ENCODE measurements around the gene LZTS3. TPM values are rescaled to one million over a fixed set of nuclear protein-coding genes. Genes with fewer than 3 reads are reported as not detected.

Gene LZTS3
- total and polyA plus RNA-seq, 10 of the 15 experiments (the other 5 are each of a cell fraction or from before 2014, with no cell fraction given): 0.03 to 0.90 (median 0.22) TPM

DNA sequence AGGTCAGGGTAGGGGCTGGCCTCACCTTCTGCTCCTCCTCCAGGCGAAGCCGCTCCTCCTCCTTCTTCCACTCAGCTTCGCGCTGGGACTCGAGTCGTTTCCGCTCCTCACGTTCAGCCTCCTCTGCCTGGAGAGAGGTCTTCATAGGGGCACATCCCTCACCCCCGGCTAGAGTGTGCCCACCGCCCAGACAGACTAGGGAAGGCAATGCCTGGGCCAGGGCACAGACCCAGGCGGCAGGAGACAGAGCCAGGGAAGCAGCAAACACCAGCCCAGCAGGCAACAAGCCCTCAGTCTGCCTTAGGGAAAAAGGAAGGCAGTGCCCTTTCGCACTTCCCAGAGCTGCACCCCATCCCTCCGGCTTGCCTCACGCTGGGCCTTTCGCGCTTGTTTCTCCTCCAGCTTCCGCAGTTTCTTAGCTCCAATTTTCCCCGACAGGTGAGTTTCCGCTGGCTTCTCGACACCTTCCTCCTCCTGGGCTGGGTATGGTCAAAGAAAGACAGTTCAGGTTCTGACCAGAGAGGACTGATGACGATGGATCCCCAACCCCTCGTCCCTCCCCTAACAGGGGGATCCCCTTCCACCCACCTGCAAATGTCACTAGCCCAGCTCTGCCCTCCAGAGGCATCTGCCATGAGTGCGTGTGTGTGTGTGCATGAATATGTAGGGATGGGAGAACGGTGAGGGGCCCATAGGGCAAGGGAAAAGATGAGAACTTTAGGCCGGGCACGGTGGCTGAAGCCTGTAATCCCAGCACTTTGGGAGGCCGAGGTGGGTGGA lies 26.8 kb upstream of the LZTS3 start:
- intact Hi-C loops (cut with micrococcal nuclease; ENCODE audit: unreplicated experiment): loop anchor here (10.0 kb wide), 1 partner anchor 155 kb away; the partner anchor contains the start of genes GNRH2 and MRPS26
- FAIRE-seq: no peak
- DNase-seq (ENCODE audit: low read depth, low spot score): no peak
- H3K27me3 ChIP-seq (replicated peaks in 1 of 2; ENCODE audit: control insufficient read depth in 2 of 2, insufficient read depth in 2 of 2, low read length in 1 of 2): no peaks in the 10 kb centered on the region
- RAD21 ChIA-PET (ENCODE audit: unreplicated experiment): no interaction called here
- peaks cover 10 to 12% of the 10 kb centered on the region in 2 experiments; a peak in 3 of 4 replicates for H3K36me3 ChIP-seq (ENCODE audit: control insufficient read depth in 2 of 2, insufficient read depth in 2 of 2, low read length in 1 of 2)
- in situ Hi-C loops (cut with MboI): no loop called here
- CTCF ChIA-PET: no interaction called here
- POLR2A ChIA-PET: no interaction called here
- no peak overlapping the region for H3K27ac ChIP-seq (ENCODE audit: control insufficient read depth, insufficient read depth)
- H3K9me3 ChIP-seq (replicated peaks; ENCODE audit: control insufficient read depth, insufficient read depth, low read length): no peaks in the 10 kb centered on the region
- ATAC-seq: no peak
- no peak overlapping the region for H3K4me3 ChIP-seq
- H3K79me2 ChIP-seq (ENCODE audit: control insufficient read depth, insufficient read depth, low read length): peaks cover 22% of the 10 kb centered on the region
- peaks cover 4% of the 10 kb centered on the region for H3K4me1 ChIP-seq (ENCODE audit: control insufficient read depth, insufficient read depth, low read length)
- SMC1A ChIA-PET (ENCODE audit: uncharacterized antibody, unreplicated experiment): no interaction called here
- no peak overlapping the region for H3K4me2 ChIP-seq (ENCODE audit: control insufficient read depth, insufficient read depth)
- no peak overlapping the region for H3K9ac ChIP-seq (ENCODE audit: control insufficient read depth, insufficient read depth, low read length)
- H4K20me1 ChIP-seq (ENCODE audit: control insufficient read depth, insufficient read depth): no peaks in the 10 kb centered on the region
- WGBS (ENCODE audit: insufficient coverage, insufficient replicate concordance, low lambda C conversion rate, missing lambda C conversion rate): 89% methylated on average over 27 of the region's 27 CpGs
- no peak overlapping the region for H2AFZ ChIP-seq (ENCODE audit: control insufficient read depth, low read depth, low read length)
- TF ChIP-seq STAT3 (IDR thresholded peaks at IDR 0.05; ENCODE audit: low read depth, low read length) (no peak), POU2F2 (IDR thresholded peaks at IDR 0.05; ENCODE audit: borderline replicate concordance, low read depth, low read length) (no peak)
- TF ChIP-seq, protein P1, sequence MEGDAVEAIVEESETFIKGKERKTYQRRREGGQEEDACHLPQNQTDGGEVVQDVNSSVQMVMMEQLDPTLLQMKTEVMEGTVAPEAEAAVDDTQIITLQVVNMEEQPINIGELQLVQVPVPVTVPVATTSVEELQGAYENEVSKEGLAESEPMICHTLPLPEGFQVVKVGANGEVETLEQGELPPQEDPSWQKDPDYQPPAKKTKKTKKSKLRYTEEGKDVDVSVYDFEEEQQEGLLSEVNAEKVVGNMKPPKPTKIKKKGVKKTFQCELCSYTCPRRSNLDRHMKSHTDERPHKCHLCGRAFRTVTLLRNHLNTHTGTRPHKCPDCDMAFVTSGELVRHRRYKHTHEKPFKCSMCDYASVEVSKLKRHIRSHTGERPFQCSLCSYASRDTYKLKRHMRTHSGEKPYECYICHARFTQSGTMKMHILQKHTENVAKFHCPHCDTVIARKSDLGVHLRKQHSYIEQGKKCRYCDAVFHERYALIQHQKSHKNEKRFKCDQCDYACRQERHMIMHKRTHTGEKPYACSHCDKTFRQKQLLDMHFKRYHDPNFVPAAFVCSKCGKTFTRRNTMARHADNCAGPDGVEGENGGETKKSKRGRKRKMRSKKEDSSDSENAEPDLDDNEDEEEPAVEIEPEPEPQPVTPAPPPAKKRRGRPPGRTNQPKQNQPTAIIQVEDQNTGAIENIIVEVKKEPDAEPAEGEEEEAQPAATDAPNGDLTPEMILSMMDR (IDR thresholded peaks at IDR 0.05 in 2 of 3, conservative IDR thresholded peaks at IDR 0.05 in 1 of 3; ENCODE audit: control insufficient read depth in 2 of 3, extremely low read depth in 1 of 3, insufficient read depth in 1 of 3, low read depth in 3 of 3, low read length in 3 of 3): peak in 1 of 3 experiments; percentile 22; a peak in 1 of 6 replicates
- BruUV-seq (replicated peaks): TSS peak; percentile 8

DNA sequence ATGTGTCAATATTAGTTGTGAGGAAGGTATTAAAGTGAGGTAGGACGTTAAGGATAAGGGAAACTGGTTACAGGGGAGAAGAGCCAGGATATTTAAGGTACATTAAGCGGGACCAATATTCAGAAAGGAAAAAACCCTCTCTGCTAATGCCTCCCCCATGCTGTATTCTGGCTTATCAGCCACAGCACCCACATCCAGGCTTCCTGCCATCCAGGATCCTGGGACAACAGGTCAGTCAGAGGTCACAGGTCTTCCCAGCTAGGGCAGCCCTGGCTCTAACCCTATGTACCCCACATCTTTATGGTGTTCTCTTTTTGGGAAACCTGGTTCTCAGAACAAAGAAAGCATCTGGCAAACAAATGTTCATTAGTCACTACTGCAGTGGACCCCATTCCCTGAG lies 25.9 kb upstream of the LZTS3 start:
- FAIRE-seq (no peak), ATAC-seq (no peak), DNase-seq (ENCODE audit: low read depth, low spot score) (no peak)
- ChIA-PET SMC1A (ENCODE audit: uncharacterized antibody, unreplicated experiment) (no interaction called here), RAD21 (ENCODE audit: unreplicated experiment) (no interaction called here), CTCF (no interaction called here), POLR2A (no interaction called here)
- Histone ChIP-seq H3K4me2 (ENCODE audit: control insufficient read depth, insufficient read depth) (no peak overlapping the region), H3K79me2 (ENCODE audit: control insufficient read depth, insufficient read depth, low read length) (peaks cover 22% of the 10 kb centered on the region), H3K4me3 (no peak overlapping the region), H3K27ac (ENCODE audit: control insufficient read depth, insufficient read depth) (no peak overlapping the region), H3K27me3 (replicated peaks in 1 of 2; ENCODE audit: control insufficient read depth in 2 of 2, insufficient read depth in 2 of 2, low read length in 1 of 2) (no peaks in the 10 kb centered on the region), H3K9me3 (replicated peaks; ENCODE audit: control insufficient read depth, insufficient read depth, low read length) (no peaks in the 10 kb centered on the region), H3K4me1 (ENCODE audit: control insufficient read depth, insufficient read depth, low read length) (peaks cover 4% of the 10 kb centered on the region), H4K20me1 (ENCODE audit: control insufficient read depth, insufficient read depth) (no peaks in the 10 kb centered on the region), H3K36me3 (ENCODE audit: control insufficient read depth in 2 of 2, insufficient read depth in 2 of 2, low read length in 1 of 2) (peaks cover 16 to 22% of the 10 kb centered on the region in 2 experiments; a peak in 3 of 4 replicates), H3K9ac (ENCODE audit: control insufficient read depth, insufficient read depth, low read length) (no peak overlapping the region), H2AFZ (ENCODE audit: control insufficient read depth, low read depth, low read length) (no peak overlapping the region)
- in situ Hi-C loops (cut with MboI): no loop called here
- no peak for TF ChIP-seq BCL11A (IDR thresholded peaks at IDR 0.05; ENCODE audit: low read depth, low read length)
- intact Hi-C loops (cut with micrococcal nuclease; ENCODE audit: unreplicated experiment): no loop called here
- WGBS (ENCODE audit: insufficient coverage, insufficient replicate concordance, low lambda C conversion rate, missing lambda C conversion rate): 50% methylated on average over 2 of the region's 2 CpGs
- BruUV-seq (replicated peaks): no TSS peak
